Measurements from ENCODE around the gene IL22RA2.

IL22RA2 gene

DNA sequence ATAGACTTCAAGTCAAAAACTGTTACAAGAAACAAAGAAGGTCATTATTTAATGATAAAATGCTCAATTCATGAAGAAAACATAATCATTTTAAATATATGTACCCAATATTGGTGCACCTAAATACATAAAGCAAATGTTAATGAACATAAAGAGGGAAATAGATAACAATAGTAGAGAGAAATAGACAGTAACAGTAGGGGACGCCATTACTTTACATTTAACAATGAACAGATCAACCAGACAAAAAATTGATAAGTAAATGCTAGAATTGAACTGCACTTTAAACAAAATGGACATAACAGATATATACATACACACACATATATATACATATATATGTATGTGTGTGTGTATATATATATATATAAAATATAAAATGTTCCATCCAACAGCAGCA lies 37.4 kb downstream of the IL22RA2 start:
- no peak for DNase-seq (ENCODE audit: low read depth)
- H3K4me3 ChIP-seq (ENCODE audit: control insufficient read depth, low read depth, low read length) = no peak overlapping the region
- TF ChIP-seq, protein P1, sequence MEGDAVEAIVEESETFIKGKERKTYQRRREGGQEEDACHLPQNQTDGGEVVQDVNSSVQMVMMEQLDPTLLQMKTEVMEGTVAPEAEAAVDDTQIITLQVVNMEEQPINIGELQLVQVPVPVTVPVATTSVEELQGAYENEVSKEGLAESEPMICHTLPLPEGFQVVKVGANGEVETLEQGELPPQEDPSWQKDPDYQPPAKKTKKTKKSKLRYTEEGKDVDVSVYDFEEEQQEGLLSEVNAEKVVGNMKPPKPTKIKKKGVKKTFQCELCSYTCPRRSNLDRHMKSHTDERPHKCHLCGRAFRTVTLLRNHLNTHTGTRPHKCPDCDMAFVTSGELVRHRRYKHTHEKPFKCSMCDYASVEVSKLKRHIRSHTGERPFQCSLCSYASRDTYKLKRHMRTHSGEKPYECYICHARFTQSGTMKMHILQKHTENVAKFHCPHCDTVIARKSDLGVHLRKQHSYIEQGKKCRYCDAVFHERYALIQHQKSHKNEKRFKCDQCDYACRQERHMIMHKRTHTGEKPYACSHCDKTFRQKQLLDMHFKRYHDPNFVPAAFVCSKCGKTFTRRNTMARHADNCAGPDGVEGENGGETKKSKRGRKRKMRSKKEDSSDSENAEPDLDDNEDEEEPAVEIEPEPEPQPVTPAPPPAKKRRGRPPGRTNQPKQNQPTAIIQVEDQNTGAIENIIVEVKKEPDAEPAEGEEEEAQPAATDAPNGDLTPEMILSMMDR (IDR thresholded peaks at IDR 0.05; ENCODE audit: control insufficient read depth, insufficient read depth, low read depth, low read length, missing control alignments) = peak; percentile 32

DNA sequence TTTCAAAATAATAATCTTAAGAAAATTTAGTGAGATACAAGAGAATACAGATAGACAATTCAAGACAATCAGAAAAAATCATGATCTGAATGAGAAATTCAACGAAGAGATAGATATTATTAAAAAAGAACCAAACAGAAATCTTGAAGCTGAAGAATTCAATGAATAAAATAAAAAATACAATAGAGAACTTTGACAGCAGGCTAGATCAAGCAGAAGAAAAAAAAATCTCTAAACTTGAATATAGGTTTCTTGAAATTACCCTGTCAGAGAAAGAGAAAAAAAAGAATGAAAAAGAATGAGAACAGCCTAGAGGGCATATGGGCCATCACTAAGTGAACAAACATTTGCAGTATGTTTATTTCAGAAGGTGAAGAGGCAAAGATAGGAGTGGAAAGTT lies 39.0 kb downstream of the IL22RA2 start:
- H3K4me3 ChIP-seq (ENCODE audit: control insufficient read depth, low read depth, low read length) = no peak overlapping the region
- no peak for DNase-seq (ENCODE audit: low read depth)
- TF ChIP-seq, protein P1 (IDR thresholded peaks at IDR 0.05; ENCODE audit: control insufficient read depth, insufficient read depth, low read depth, low read length, missing control alignments) = no peak

DNA sequence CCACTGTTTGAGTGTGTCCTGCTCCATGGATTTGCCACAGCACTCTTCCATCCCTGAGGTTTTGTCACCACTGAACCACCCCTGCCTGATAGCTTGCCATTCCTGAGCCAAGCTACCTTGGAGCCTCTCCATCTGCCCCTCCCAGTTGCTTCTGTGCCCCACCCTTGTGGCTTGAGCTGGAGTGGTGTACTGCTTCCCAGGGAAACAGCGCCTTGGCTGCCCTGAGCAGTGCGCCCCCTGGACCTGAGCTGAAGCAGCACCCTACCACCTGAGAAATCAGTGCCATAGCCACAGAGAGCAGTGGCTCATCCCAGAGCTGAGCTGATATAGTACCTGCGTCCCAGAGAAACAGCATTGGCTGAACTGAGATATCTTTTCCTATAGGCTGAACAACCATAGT lies 40.3 kb downstream of the IL22RA2 start:
- TF ChIP-seq, protein P1 (IDR thresholded peaks at IDR 0.05; ENCODE audit: control insufficient read depth, insufficient read depth, low read depth, low read length, missing control alignments) = no peak
- no peak for DNase-seq (ENCODE audit: low read depth)
- no peak overlapping the region for H3K4me3 ChIP-seq (ENCODE audit: control insufficient read depth, low read depth, low read length)

DNA sequence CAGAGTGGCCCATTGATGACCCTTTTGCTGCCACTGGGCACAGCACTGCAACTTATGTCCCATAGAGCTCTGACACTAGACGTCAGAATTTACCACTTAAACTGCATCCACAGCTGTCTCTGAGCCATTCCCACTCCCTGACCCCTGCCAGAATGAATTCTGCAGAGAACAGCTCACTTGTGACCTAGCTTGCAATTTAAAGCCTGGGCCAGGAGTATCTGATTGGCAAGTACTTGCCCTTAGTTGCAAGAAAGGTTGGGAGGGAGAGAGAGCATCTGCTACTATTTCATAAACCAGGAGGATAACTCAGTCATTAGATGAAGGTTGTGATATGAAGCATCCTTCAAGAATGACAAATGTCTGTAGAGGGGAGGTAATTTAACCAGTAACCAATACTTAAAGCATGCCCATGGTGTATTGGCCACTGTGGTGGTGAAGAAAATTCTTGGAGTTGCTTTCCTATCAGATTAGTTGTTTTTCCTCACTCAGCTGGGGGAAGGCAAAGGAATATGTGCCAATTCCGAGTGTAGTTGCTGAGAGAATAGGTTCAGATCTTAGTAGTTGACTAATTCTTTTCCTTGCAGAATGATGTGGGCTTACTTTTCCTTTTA lies 46.5 kb downstream of the IL22RA2 start:
- TF ChIP-seq, protein P1 (IDR thresholded peaks at IDR 0.05; ENCODE audit: control insufficient read depth, insufficient read depth, low read depth, low read length, missing control alignments) = no peak
- H3K4me3 ChIP-seq (ENCODE audit: control insufficient read depth, low read depth, low read length) = no peak overlapping the region
- no peak for DNase-seq (ENCODE audit: low read depth)

DNA sequence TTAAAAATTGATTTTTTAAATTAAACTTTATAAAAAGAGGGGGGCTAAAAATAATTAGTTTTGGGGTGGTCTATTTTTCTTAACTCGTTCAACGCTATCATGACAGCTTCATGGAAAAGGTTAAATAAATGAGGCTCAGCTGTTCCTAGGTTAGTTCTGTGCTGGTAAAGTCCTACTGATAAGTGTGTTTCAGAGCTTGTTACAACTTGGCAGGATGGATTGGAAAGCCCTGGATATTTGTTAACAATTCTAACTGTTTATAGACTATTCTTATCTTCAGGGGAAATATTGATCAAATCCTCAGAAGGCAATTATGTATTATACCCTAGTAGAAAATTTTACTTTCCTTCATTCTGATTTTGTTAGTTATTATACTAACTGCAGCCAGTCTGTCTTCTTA lies 50.4 kb downstream of the IL22RA2 start:
- TF ChIP-seq, protein P1 (IDR thresholded peaks at IDR 0.05; ENCODE audit: control insufficient read depth, insufficient read depth, low read depth, low read length, missing control alignments) = no peak
- H3K4me3 ChIP-seq (ENCODE audit: control insufficient read depth, low read depth, low read length) = no peak overlapping the region
- no peak for DNase-seq (ENCODE audit: low read depth)

DNA sequence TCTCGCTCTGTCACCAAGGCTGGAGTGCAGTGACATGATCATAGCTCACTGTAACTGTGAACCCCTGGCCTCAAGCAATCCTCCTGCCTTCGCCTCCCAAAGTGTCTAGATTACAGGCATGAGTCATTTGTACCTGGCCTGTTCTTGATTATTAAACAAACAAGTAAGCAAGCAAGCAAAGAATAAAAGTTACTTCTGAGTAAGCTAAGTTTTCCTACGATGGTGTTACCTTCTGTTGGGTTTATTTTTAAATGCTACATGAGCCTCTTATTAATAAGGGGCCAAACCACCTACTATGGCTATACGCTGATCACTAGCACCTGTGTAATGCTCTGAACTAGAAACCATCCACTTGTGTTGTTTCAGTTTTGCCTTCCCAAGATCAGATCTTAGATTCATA lies 50.8 kb downstream of the IL22RA2 start:
- H3K4me3 ChIP-seq (ENCODE audit: control insufficient read depth, low read depth, low read length) = no peak overlapping the region
- DNase-seq (ENCODE audit: low read depth) = no peak
- TF ChIP-seq, protein P1 (IDR thresholded peaks at IDR 0.05; ENCODE audit: control insufficient read depth, insufficient read depth, low read depth, low read length, missing control alignments) = no peak
